Osteocyte (in vitro differentiated cells): Measurements from ENCODE around the gene AHNAK2. TPM values are rescaled to one million over a fixed set of nuclear protein-coding genes. Genes with fewer than 3 reads are reported as not detected.

Experiments used
- DNase-seq: peaks from one replicate; pipeline ENCODE4 v3.0.0; 2021; ENCODE audit warnings: mixed read lengths; ENCODE audit not compliant: unreplicated experiment; ENCODE audit errors: extremely low spot score
- H3K27ac Mint-ChIP-seq: one replicate; pipeline ENCODE4 v1.8.0; 2021; ENCODE audit warnings: mild to moderate bottlenecking, mixed read lengths; ENCODE audit not compliant: unreplicated experiment
- H3K27me3 Mint-ChIP-seq: one replicate; pipeline ENCODE4 v1.8.0; 2021; ENCODE audit warnings: mixed read lengths; ENCODE audit not compliant: unreplicated experiment
- H3K36me3 Mint-ChIP-seq: one replicate; pipeline ENCODE4 v1.8.0; 2021; ENCODE audit warnings: mixed read lengths; ENCODE audit not compliant: unreplicated experiment
- H3K4me1 Mint-ChIP-seq: one replicate; pipeline ENCODE4 v1.8.0; 2021; ENCODE audit warnings: mixed read lengths; ENCODE audit not compliant: unreplicated experiment
- H3K4me3 Mint-ChIP-seq: one replicate; pipeline ENCODE4 v1.8.0; 2021; ENCODE audit warnings: mild to moderate bottlenecking, moderate library complexity, mixed read lengths; ENCODE audit not compliant: unreplicated experiment
- H3K9me3 Mint-ChIP-seq: one replicate; pipeline ENCODE4 v1.8.0; 2021; ENCODE audit warnings: mixed read lengths; ENCODE audit not compliant: unreplicated experiment
- CTCF ChIP-seq: fragments of 200-600 bp; sonication (generic); IDR thresholded peaks from 2 replicates; pipeline ENCODE4 v1.5.0; 2021; ENCODE audit warnings: antibody characterized with exemption, mild to moderate bottlenecking, moderate library complexity
- total RNA-seq: library from RNA; stranded (reverse); gene quantifications from 2 replicates; pipeline ENCODE4 v1.2.1, GENCODE V29; 2021

The AHNAK2 gene
- total RNA-seq, 1 donor from 2014 or later, result 145 TPM

- no peak for TF ChIP-seq CTCF
- H3K9me3 Mint-ChIP-seq, result no peaks in the 10 kb centered on the region
- no peaks in the 10 kb centered on the region for H3K36me3 Mint-ChIP-seq
- peak overlapping the region; percentile 22 for H3K4me3 Mint-ChIP-seq
- H3K4me1 Mint-ChIP-seq, result peaks cover 6% of the 10 kb centered on the region
- H3K27ac Mint-ChIP-seq, result no peak overlapping the region
- no peak for DNase-seq
- H3K27me3 Mint-ChIP-seq, result no peaks in the 10 kb centered on the region
These were observed 46.2 kb downstream of the AHNAK2 start for GRCh38 chr14:104931771-104932675.

DNA sequence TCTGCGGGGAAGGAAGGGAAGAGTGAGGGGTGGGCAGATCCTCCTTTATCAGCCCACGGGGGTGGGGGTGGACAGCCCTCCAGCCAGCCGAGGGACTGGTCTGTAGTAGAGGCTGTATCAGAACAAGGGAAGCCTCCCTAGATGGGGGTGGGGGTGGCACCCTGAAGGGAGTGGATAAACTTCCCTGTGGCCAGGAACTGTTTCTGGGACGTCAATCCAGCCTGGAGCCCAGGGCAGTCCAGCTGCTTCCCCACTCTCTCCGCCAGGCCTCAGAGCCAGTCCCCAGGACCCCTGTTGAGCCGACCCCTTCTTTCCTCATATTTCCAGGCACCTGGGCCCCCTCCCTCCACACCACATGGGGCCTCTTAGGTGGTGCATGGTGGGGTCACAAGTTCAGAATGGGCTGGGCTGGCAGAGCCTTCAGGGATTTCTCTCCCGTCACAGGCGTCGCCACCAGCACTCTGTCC, 46.8 kb downstream of the AHNAK2 start:
- no peak overlapping the region for H3K27ac Mint-ChIP-seq
- H3K27me3 Mint-ChIP-seq, result no peaks in the 10 kb centered on the region
- DNase-seq, result no peak
- no peaks in the 10 kb centered on the region for H3K36me3 Mint-ChIP-seq
- no peaks in the 10 kb centered on the region for H3K9me3 Mint-ChIP-seq
- TF ChIP-seq CTCF, result no peak
- H3K4me1 Mint-ChIP-seq, result peaks cover 6% of the 10 kb centered on the region
- H3K4me3 Mint-ChIP-seq, result no peak overlapping the region

GRCh38 chr14:104930526-104931303, 47.5 kb downstream of the AHNAK2 start:
- Mint-ChIP-seq H3K9me3 (no peaks in the 10 kb centered on the region), H3K27ac (no peak overlapping the region), H3K36me3 (no peaks in the 10 kb centered on the region), H3K4me3 (no peak overlapping the region), H3K4me1 (peaks cover 8% of the 10 kb centered on the region), H3K27me3 (no peaks in the 10 kb centered on the region)
- no peak for TF ChIP-seq CTCF
- no peak for DNase-seq

- TF ChIP-seq CTCF, result no peak
- Mint-ChIP-seq H3K9me3 (no peaks in the 10 kb centered on the region), H3K36me3 (no peaks in the 10 kb centered on the region), H3K27ac (no peak overlapping the region), H3K4me1 (peaks cover 7% of the 10 kb centered on the region), H3K4me3 (no peak overlapping the region), H3K27me3 (no peaks in the 10 kb centered on the region)
- no peak for DNase-seq
These were observed 48.6 kb downstream of the AHNAK2 start for GRCh38 chr14:104929268-104930230.
